ENCODE data around the gene ERI3. TPM values are rescaled to one million over a fixed set of nuclear protein-coding genes. Genes with fewer than 3 reads are reported as not detected.

The ERI3 gene
- total RNA-seq, 1 experiment from 2014 or later = 83.4 TPM

- DNase-seq (ENCODE audit: unreplicated experiment) = no peak
- Mint-ChIP-seq H3K27ac (ENCODE audit: low read depth, unreplicated experiment) (no peak overlapping the region), H3K4me3 (ENCODE audit: unreplicated experiment) (no peak overlapping the region), H3K36me3 (ENCODE audit: insufficient read depth, unreplicated experiment) (peaks cover 29% of the 10 kb centered on the region), H3K27me3 (ENCODE audit: insufficient read depth, unreplicated experiment) (no peaks in the 10 kb centered on the region), H3K9me3 (ENCODE audit: unreplicated experiment) (no peaks in the 10 kb centered on the region), H3K4me1 (ENCODE audit: insufficient read depth, unreplicated experiment) (no peaks in the 10 kb centered on the region)
- CTCF ChIA-PET = interaction anchor here (0.5 to 2.1 kb wide), 3 partner anchors 16 to 361 kb away, joined by 3 to 14 read pairs (median 5); no protein-coding TSS in a partner anchor
- POLR2A ChIA-PET = no interaction called here
- BruUV-seq (replicated peaks) = no TSS peak
- intact Hi-C loops (cut with micrococcal nuclease) = no loop called here
- no peak for TF ChIP-seq CTCF (IDR thresholded peaks at IDR 0.05; ENCODE audit: unreplicated experiment)
These were observed 121.5 kb downstream of the ERI3 start for GRCh38 chr1:44233593-44233992.

DNA sequence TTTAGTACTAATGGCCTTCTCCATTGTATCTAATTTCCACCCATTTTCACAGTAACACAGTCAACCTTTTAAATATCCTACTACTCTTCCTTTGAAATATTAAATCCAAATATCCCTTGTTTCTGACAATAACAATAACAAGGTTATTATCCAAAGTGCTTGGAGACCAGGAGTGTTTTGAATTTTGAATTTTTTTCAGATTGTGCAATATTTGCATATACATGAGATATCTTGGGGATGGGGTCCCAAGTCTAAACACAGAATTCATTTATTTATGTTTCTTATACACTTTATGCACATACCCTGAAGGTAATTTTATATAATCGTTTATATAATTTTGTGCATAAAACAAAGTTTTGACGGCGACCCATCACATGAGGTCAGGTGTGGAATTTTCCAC is 124.3 kb downstream of the ERI3 start:
- TF ChIP-seq CTCF (IDR thresholded peaks at IDR 0.05; ENCODE audit: unreplicated experiment) = no peak
- ChIA-PET POLR2A (no interaction called here), CTCF (interaction anchor here (1.3 kb wide), 1 partner anchor 422 kb away, joined by 4 read pairs; no protein-coding TSS in a partner anchor)
- Mint-ChIP-seq H3K9me3 (ENCODE audit: unreplicated experiment) (no peaks in the 10 kb centered on the region), H3K4me1 (ENCODE audit: insufficient read depth, unreplicated experiment) (peaks cover 6% of the 10 kb centered on the region), H3K27me3 (ENCODE audit: insufficient read depth, unreplicated experiment) (no peaks in the 10 kb centered on the region), H3K36me3 (ENCODE audit: insufficient read depth, unreplicated experiment) (peaks cover 20% of the 10 kb centered on the region), H3K4me3 (ENCODE audit: unreplicated experiment) (no peak overlapping the region), H3K27ac (ENCODE audit: low read depth, unreplicated experiment) (no peak overlapping the region)
- BruUV-seq (replicated peaks) = no TSS peak
- intact Hi-C loops (cut with micrococcal nuclease) = no loop called here
- no peak for DNase-seq (ENCODE audit: unreplicated experiment)

DNA sequence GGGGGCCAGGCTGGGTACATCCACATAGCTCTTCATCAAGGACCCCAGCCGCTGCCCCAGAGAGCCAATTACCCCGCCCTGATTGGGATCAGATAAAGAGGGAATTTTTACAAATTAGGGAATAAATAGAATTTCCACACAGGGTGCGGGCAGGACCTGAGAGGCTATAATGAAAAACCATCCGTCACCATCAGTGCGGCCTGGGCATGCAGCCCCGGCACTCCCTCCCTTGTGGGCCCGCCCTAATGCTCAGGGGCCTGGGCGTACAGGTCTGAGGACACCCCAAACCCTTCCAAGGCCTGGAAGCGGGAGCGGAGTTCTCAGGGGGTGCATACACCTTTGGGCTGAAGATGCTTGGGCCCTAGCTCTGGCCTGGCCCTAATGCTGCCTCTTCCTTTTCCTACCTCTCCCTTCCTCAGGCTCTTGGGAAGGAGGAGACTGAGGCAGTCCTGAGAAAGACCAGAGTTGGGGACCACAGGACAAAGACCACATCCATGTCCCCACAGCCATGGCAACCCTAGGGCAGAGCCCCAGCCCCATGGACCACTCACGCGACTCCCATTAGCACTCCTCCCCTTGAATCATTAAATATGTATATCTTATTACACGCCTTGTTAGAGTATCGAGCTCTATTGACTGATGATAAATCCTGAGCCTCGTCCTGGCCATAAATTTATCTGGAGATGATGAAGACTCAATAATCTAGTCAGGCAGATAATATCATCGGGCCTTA is 125.5 kb downstream of the ERI3 start:
- H3K36me3 Mint-ChIP-seq (ENCODE audit: insufficient read depth, unreplicated experiment) = peaks cover 20% of the 10 kb centered on the region
- intact Hi-C loops (cut with micrococcal nuclease) = no loop called here
- no peak overlapping the region for H3K27ac Mint-ChIP-seq (ENCODE audit: low read depth, unreplicated experiment)
- H3K4me3 Mint-ChIP-seq (ENCODE audit: unreplicated experiment) = no peak overlapping the region
- POLR2A ChIA-PET = no interaction called here
- no peak for DNase-seq (ENCODE audit: unreplicated experiment)
- no peaks in the 10 kb centered on the region for H3K27me3 Mint-ChIP-seq (ENCODE audit: insufficient read depth, unreplicated experiment)
- TF ChIP-seq CTCF (IDR thresholded peaks at IDR 0.05; ENCODE audit: unreplicated experiment) = no peak
- H3K9me3 Mint-ChIP-seq (ENCODE audit: unreplicated experiment) = no peaks in the 10 kb centered on the region
- CTCF ChIA-PET = interaction anchor here (0.7 to 1.1 kb wide), 2 partner anchors 12 to 18 kb away, joined by 3 read pairs; no protein-coding TSS in a partner anchor
- H3K4me1 Mint-ChIP-seq (ENCODE audit: insufficient read depth, unreplicated experiment) = peaks cover 6% of the 10 kb centered on the region
- BruUV-seq (replicated peaks) = no TSS peak

DNA sequence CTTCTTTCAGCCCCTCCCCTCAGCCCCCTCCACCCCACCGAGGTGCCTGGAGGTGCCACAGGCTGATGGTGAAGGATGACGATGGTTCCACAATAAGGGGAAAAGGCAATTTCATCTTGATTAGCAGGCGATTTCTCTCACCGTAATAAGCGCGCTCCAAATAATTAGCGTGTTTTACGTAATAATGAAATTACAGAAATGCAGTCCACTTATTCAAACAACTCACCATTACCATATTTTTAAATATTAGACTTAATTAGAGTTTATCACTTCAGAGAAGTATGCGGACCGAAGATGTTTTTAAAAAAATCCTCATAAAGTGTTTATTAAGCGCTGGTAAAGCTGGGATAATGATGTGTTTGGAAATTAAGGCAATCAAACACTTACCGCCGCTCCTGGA is 126.8 kb downstream of the ERI3 start:
- no TSS peak for BruUV-seq (replicated peaks)
- Mint-ChIP-seq H3K4me3 (ENCODE audit: unreplicated experiment) (no peak overlapping the region), H3K27me3 (ENCODE audit: insufficient read depth, unreplicated experiment) (no peaks in the 10 kb centered on the region), H3K9me3 (ENCODE audit: unreplicated experiment) (no peaks in the 10 kb centered on the region), H3K27ac (ENCODE audit: low read depth, unreplicated experiment) (no peak overlapping the region), H3K36me3 (ENCODE audit: insufficient read depth, unreplicated experiment) (peaks cover 19% of the 10 kb centered on the region), H3K4me1 (ENCODE audit: insufficient read depth, unreplicated experiment) (peaks cover 6% of the 10 kb centered on the region)
- DNase-seq (ENCODE audit: unreplicated experiment) = no peak
- ChIA-PET CTCF (no interaction called here), POLR2A (interaction anchor here (1.0 to 1.1 kb wide), 2 partner anchors 11 to 15 kb away, joined by 4 read pairs; partner anchors contain the start of gene DMAP1)
- TF ChIP-seq CTCF (IDR thresholded peaks at IDR 0.05; ENCODE audit: unreplicated experiment) = no peak
- intact Hi-C loops (cut with micrococcal nuclease) = no loop called here
